ENCODE measurements around the gene IMMP2L. TPM values are rescaled to one million over a fixed set of nuclear protein-coding genes. Genes with fewer than 3 reads are reported as not detected.

Gene IMMP2L
- total RNA-seq, 4 donors from 2014 or later: 12.4 to 31.7 (median 22.8) TPM

- TF ChIP-seq, protein P1, sequence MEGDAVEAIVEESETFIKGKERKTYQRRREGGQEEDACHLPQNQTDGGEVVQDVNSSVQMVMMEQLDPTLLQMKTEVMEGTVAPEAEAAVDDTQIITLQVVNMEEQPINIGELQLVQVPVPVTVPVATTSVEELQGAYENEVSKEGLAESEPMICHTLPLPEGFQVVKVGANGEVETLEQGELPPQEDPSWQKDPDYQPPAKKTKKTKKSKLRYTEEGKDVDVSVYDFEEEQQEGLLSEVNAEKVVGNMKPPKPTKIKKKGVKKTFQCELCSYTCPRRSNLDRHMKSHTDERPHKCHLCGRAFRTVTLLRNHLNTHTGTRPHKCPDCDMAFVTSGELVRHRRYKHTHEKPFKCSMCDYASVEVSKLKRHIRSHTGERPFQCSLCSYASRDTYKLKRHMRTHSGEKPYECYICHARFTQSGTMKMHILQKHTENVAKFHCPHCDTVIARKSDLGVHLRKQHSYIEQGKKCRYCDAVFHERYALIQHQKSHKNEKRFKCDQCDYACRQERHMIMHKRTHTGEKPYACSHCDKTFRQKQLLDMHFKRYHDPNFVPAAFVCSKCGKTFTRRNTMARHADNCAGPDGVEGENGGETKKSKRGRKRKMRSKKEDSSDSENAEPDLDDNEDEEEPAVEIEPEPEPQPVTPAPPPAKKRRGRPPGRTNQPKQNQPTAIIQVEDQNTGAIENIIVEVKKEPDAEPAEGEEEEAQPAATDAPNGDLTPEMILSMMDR (IDR thresholded peaks at IDR 0.05): no peak
- no peak for ATAC-seq (ENCODE audit: low FRiP score)
- no peak for DNase-seq (ENCODE audit: low spot score)
Measured at GRCh38 chr7:111235709-111236108, 326.6 kb downstream of the IMMP2L start.

GRCh38 chr7:111232249-111233084 lies 329.8 kb downstream of the IMMP2L start:
- no peak for DNase-seq (ENCODE audit: low spot score)
- TF ChIP-seq, protein P1 (IDR thresholded peaks at IDR 0.05): no peak
- ATAC-seq (ENCODE audit: low FRiP score): peak; percentile 37

DNA sequence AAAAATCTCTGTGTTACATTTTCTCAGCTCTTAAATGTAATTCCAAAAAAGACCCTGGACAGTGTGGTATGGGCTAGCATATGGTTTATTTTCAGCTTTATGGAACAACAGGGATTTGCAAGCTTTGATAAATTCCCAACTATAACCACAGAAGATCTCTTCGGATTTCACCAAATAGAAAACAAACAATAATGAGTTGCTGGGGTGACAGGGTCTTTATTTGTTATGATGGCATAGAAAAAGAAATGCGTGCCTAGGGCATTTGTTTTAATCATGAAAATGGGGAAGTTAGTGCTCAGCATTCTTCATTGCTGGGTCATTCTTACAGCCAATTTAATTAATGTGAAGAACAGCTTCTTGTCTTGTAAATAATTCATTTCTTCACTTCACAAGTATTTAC lies 332.4 kb downstream of the IMMP2L start:
- DNase-seq (ENCODE audit: low spot score) (no peak), ATAC-seq (ENCODE audit: low FRiP score) (no peak)
- TF ChIP-seq, protein P1 (IDR thresholded peaks at IDR 0.05): no peak

- no peak for ATAC-seq (ENCODE audit: low FRiP score)
- no peak for DNase-seq (ENCODE audit: low spot score)
- TF ChIP-seq, protein P1 (IDR thresholded peaks at IDR 0.05): no peak
Measured at GRCh38 chr7:111229181-111229740, 333.0 kb downstream of the IMMP2L start.

- TF ChIP-seq, protein P1 (IDR thresholded peaks at IDR 0.05): no peak
- DNase-seq (ENCODE audit: low spot score): no peak
- ATAC-seq (ENCODE audit: low FRiP score): no peak
Measured at GRCh38 chr7:111228437-111228836, 333.9 kb downstream of the IMMP2L start.

- ATAC-seq (ENCODE audit: low FRiP score): no peak
- no peak for DNase-seq (ENCODE audit: low spot score)
- TF ChIP-seq, protein P1 (IDR thresholded peaks at IDR 0.05): no peak
Measured at GRCh38 chr7:111226800-111227199, 335.5 kb downstream of the IMMP2L start.
